Caco-2 (cell line): ENCODE data around the gene BCL2L13. TPM values are rescaled to one million over a fixed set of nuclear protein-coding genes. Genes with fewer than 3 reads are reported as not detected.
"Not testable (repeated sequence)": the region's sequence is repeated elsewhere in the genome, so short reads cannot be mapped to it uniquely, and the experiment has no call there.

ENCODE experiments used
- BruUV-seq: library from RNA; stranded (reverse); fragments of 400-500 nt; replicated peaks from 2 replicates; lab custom pipeline; 2021; lab: Mats Ljungman, UMichigan
- CTCF ChIA-PET: fragments of 300-600 bp; sonication (Branson Sonifier 250); formaldehyde crosslinking; loops from one replicate; lab custom pipeline; 2022; ENCODE audit warnings: antibody characterized with exemption; lab: Charles Lee
- POLR2A ChIA-PET: fragments of 300-600 bp; sonication (Branson Sonifier 250); formaldehyde crosslinking; loops from one replicate; lab custom pipeline; 2022; ENCODE audit warnings: antibody characterized with exemption; lab: Charles Lee
- DNase-seq, 2 experiments: peaks; one replicate each; pipeline versions ENCODE4 v3.0.0 to v3.0.0-alpha.2; 2020 to 2022
- H3K27me3 ChIP-seq: replicated peaks from 2 replicates; pipeline ENCODE4 v1.6.0; 2011; ENCODE audit warnings: low read length; ENCODE audit not compliant: control insufficient read depth, insufficient read depth
- H3K36me3 ChIP-seq: 2 replicates; pipeline ENCODE4 v1.5.1; 2011; ENCODE audit warnings: low read length; ENCODE audit not compliant: control insufficient read depth, insufficient read depth
- H3K4me1 ChIP-seq: fragments of 250-450 bp; sonication (Bioruptor Pico); 2 replicates; pipeline ENCODE4 v1.5.1; 2020; ENCODE audit warnings: mild to moderate bottlenecking
- H3K4me3 ChIP-seq: 2 replicates; pipeline ENCODE4 v1.5.1; 2011; ENCODE audit warnings: low read depth, mild to moderate bottlenecking, control low read depth, low read length
- H3K9me3 ChIP-seq: fragments of 250-450 bp; sonication (Bioruptor Pico); 2 replicates; pipeline ENCODE4 v1.5.1; 2020; ENCODE audit warnings: mild to moderate bottlenecking, moderate library complexity
- H3K27ac Mint-ChIP-seq: one replicate; pipeline ENCODE4 v1.8.0; 2022; ENCODE audit warnings: mixed read lengths; ENCODE audit not compliant: unreplicated experiment
- H3K27me3 Mint-ChIP-seq: one replicate; pipeline ENCODE4 v1.8.0; 2022; ENCODE audit warnings: mixed read lengths; ENCODE audit not compliant: insufficient read depth, unreplicated experiment
- H3K36me3 Mint-ChIP-seq: one replicate; pipeline ENCODE4 v1.8.0; 2022; ENCODE audit warnings: mild to moderate bottlenecking, mixed read lengths; ENCODE audit not compliant: insufficient read depth, unreplicated experiment
- H3K4me1 Mint-ChIP-seq: one replicate; pipeline ENCODE4 v1.8.0; 2022; ENCODE audit warnings: low read depth, mixed read lengths; ENCODE audit not compliant: unreplicated experiment
- H3K4me3 Mint-ChIP-seq: one replicate; pipeline ENCODE4 v1.8.0; 2022; ENCODE audit warnings: mild to moderate bottlenecking, moderate library complexity, mixed read lengths; ENCODE audit not compliant: unreplicated experiment
- H3K9me3 Mint-ChIP-seq: one replicate; pipeline ENCODE4 v1.8.0; 2022; ENCODE audit warnings: mixed read lengths; ENCODE audit not compliant: unreplicated experiment
- intact Hi-C: fragments of 100-400 bp; cut with micrococcal nuclease; formaldehyde crosslinking; loops from one replicate; pipeline ENCODE4 v1.10.0; 2022; ENCODE audit not compliant: unreplicated experiment
- total RNA-seq: library from RNA; stranded (reverse); gene quantifications from 2 replicates; pipeline ENCODE4 v1.2.3, GENCODE V29; 2022
- TF ChIP-seq, protein P1 (sequence below), 2 experiments: fragments of 200-600 bp in 1 of 2; IDR thresholded peaks; 1 replicate in 1 of 2; 2 replicates in 1 of 2; pipeline versions ENCODE4 v1.5.1 to v1.8.0; 2011 to 2022; ENCODE audit warnings: antibody characterized with exemption in 1 of 2, control low read depth in 1 of 2, inconsistent platforms in 1 of 2, low read depth in 1 of 2, low read length in 1 of 2, mild to moderate bottlenecking in 1 of 2, moderate library complexity in 1 of 2; ENCODE audit not compliant: insufficient read depth in 1 of 2, severe bottlenecking in 1 of 2, unreplicated experiment in 1 of 2

Gene BCL2L13
- total RNA-seq, 1 experiment from 2014 or later, result 34.3 TPM

DNA sequence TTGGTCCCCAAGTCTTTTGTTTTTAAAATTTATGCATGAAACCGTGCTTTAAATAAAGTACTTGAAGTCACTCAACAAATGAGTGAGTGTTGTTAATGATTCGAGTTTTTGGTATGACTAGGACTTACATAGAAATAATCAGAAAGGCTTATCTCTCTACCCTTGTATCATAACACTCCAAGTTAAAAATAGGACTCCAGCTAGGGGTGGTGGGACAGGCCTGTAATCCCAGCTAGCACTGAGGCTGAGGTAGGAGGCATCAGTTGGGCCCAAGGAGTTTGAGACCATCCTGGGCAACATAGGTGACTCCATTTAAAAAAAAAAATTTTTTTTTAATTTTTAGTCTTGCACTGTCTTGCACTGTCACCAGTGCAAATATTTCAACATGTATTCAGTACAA is 55.6 kb downstream of the BCL2L13 start:
- ChIA-PET POLR2A (no interaction called here), CTCF (no interaction called here)
- TF ChIP-seq, protein P1, sequence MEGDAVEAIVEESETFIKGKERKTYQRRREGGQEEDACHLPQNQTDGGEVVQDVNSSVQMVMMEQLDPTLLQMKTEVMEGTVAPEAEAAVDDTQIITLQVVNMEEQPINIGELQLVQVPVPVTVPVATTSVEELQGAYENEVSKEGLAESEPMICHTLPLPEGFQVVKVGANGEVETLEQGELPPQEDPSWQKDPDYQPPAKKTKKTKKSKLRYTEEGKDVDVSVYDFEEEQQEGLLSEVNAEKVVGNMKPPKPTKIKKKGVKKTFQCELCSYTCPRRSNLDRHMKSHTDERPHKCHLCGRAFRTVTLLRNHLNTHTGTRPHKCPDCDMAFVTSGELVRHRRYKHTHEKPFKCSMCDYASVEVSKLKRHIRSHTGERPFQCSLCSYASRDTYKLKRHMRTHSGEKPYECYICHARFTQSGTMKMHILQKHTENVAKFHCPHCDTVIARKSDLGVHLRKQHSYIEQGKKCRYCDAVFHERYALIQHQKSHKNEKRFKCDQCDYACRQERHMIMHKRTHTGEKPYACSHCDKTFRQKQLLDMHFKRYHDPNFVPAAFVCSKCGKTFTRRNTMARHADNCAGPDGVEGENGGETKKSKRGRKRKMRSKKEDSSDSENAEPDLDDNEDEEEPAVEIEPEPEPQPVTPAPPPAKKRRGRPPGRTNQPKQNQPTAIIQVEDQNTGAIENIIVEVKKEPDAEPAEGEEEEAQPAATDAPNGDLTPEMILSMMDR (IDR thresholded peaks at IDR 0.05; ENCODE audit: insufficient read depth in 1 of 2, low read depth in 1 of 2, low read length in 1 of 2, severe bottlenecking in 1 of 2, unreplicated experiment in 1 of 2), result no peak
- Histone ChIP-seq H3K36me3 (peaks cover 4% of the 10 kb centered on the region), H3K27me3 (no peaks in the 10 kb centered on the region), H3K9me3 (no peaks in the 10 kb centered on the region), H3K4me3 (no peak overlapping the region), H3K4me1 (no peaks in the 10 kb centered on the region)
- DNase-seq, result no peak
- Mint-ChIP-seq H3K36me3 (peaks cover 6% of the 10 kb centered on the region), H3K9me3 (no peaks in the 10 kb centered on the region), H3K4me3 (no peak overlapping the region), H3K27me3 (no peaks in the 10 kb centered on the region), H3K27ac (no peak overlapping the region), H3K4me1 (peaks cover 7% of the 10 kb centered on the region)
- intact Hi-C loops, result no loop called here
- no TSS peak for BruUV-seq

- Histone ChIP-seq H3K4me1 (no peaks in the 10 kb centered on the region), H3K4me3 (no peak overlapping the region), H3K27me3 (no peaks in the 10 kb centered on the region), H3K9me3 (no peaks in the 10 kb centered on the region), H3K36me3 (peaks cover 4% of the 10 kb centered on the region)
- intact Hi-C loops, result no loop called here
- ChIA-PET POLR2A (no interaction called here), CTCF (no interaction called here)
- no peak overlapping the region for H3K4me3 Mint-ChIP-seq
- no peak for DNase-seq
- no peaks in the 10 kb centered on the region for H3K27me3 Mint-ChIP-seq
- no peak overlapping the region for H3K27ac Mint-ChIP-seq
- no peaks in the 10 kb centered on the region for H3K9me3 Mint-ChIP-seq
- BruUV-seq, result no TSS peak
- TF ChIP-seq, protein P1 (IDR thresholded peaks at IDR 0.05; ENCODE audit: insufficient read depth in 1 of 2, low read depth in 1 of 2, low read length in 1 of 2, severe bottlenecking in 1 of 2, unreplicated experiment in 1 of 2), result no peak
- H3K36me3 Mint-ChIP-seq, result peaks cover 6% of the 10 kb centered on the region
- peaks cover 10% of the 10 kb centered on the region for H3K4me1 Mint-ChIP-seq
Observed at GRCh38 chr22:17694752-17695151, 56.2 kb downstream of the BCL2L13 start.

- TF ChIP-seq, protein P1 (IDR thresholded peaks at IDR 0.05; ENCODE audit: insufficient read depth in 1 of 2, low read depth in 1 of 2, low read length in 1 of 2, severe bottlenecking in 1 of 2, unreplicated experiment in 1 of 2), result no peak
- Mint-ChIP-seq H3K9me3 (no peaks in the 10 kb centered on the region), H3K27me3 (no peaks in the 10 kb centered on the region), H3K4me3 (no peak overlapping the region), H3K36me3 (peaks cover 6% of the 10 kb centered on the region), H3K4me1 (peaks cover 10% of the 10 kb centered on the region), H3K27ac (no peak overlapping the region)
- no TSS peak for BruUV-seq
- H3K9me3 ChIP-seq, result no peaks in the 10 kb centered on the region
- H3K27me3 ChIP-seq, result no peaks in the 10 kb centered on the region
- intact Hi-C loops, result no loop called here
- no peaks in the 10 kb centered on the region for H3K4me1 ChIP-seq
- peaks cover 4% of the 10 kb centered on the region for H3K36me3 ChIP-seq
- no peak overlapping the region for H3K4me3 ChIP-seq
- ChIA-PET POLR2A (no interaction called here), CTCF (no interaction called here)
- no peak for DNase-seq
Observed at GRCh38 chr22:17695986-17696385, 57.4 kb downstream of the BCL2L13 start.

DNA sequence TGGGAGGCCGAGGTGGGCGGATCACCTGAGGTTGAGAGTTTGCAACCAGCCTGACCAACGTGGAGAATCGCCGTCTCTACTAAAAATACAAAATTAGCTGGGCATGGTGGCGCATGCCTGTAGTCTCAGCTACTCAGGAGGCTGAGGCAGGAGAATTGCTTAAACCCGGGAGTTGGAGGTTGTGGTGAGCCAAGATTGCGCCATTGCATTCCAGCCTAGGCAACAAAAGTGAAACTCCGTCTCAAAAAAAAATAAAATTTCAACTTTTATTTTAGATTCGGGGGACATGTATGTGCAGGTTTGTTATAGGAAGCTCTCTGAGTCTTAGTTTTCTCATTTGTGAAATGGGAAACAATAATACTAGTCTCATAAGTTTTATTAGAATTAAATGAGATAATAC is 58.6 kb downstream of the BCL2L13 start:
- CTCF ChIA-PET, H3K27me3 Mint-ChIP-seq, H3K36me3 Mint-ChIP-seq, H3K9me3 Mint-ChIP-seq, H3K4me3 Mint-ChIP-seq, H3K36me3 ChIP-seq, H3K4me3 ChIP-seq, POLR2A ChIA-PET, H3K9me3 ChIP-seq, DNase-seq, BruUV-seq, intact Hi-C loops, H3K4me1 ChIP-seq, H3K27me3 ChIP-seq, H3K27ac Mint-ChIP-seq: not testable (repeated sequence)
- peaks cover 10% of the 10 kb centered on the region for H3K4me1 Mint-ChIP-seq

- H3K9me3 Mint-ChIP-seq, H3K4me3 ChIP-seq, H3K27me3 ChIP-seq, CTCF ChIA-PET, DNase-seq, H3K36me3 ChIP-seq, H3K27me3 Mint-ChIP-seq, BruUV-seq, POLR2A ChIA-PET, H3K4me1 ChIP-seq, H3K36me3 Mint-ChIP-seq, H3K4me3 Mint-ChIP-seq, H3K9me3 ChIP-seq, intact Hi-C loops: not testable (repeated sequence)
- Mint-ChIP-seq H3K27ac (peak overlapping the region; percentile 27), H3K4me1 (peaks cover 10% of the 10 kb centered on the region)
Observed at GRCh38 chr22:17698276-17698675, 59.7 kb downstream of the BCL2L13 start.
